ENCODE measurements around the gene LAMB4.

The LAMB4 gene

GRCh38 chr7:108090791-108091460, 39.2 kb downstream of the LAMB4 start:
- Mint-ChIP-seq H3K27me3 (peaks cover 13% of the 10 kb centered on the region), H3K9me3 (no peaks in the 10 kb centered on the region), H3K36me3 (no peaks in the 10 kb centered on the region), H3K4me1 (peaks cover 10% of the 10 kb centered on the region), H3K27ac (no peak overlapping the region), H3K4me3 (no peak overlapping the region)
- DNase-seq (ENCODE audit: low spot score in 2 of 2) (no peak), ATAC-seq (ENCODE audit: low read depth) (no peak)

DNA sequence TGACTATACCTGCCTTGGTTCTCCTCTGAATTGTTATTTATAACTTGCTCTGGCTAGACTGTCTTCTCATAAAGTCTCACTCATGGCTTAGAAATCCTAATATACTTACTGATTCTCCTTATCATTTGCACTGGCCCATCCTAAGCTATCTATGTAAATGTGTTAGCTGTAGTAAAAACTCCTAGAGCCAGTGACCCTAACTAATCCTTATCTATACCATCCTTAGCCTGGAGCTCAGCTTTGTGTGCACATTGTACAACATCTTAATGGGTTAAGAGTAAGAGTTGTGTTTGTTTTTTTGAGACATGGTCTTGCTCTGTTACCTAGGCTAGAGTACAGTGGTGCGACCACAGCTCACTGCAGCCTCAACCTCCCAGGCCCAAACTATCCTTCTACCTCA, 40.8 kb downstream of the LAMB4 start:
- ATAC-seq (ENCODE audit: low read depth), result no peak
- no peak for DNase-seq (ENCODE audit: low spot score in 2 of 2)
- H3K27ac Mint-ChIP-seq, result no peak overlapping the region
- H3K4me1 Mint-ChIP-seq, result no peaks in the 10 kb centered on the region
- no peak overlapping the region for H3K4me3 Mint-ChIP-seq
- no peaks in the 10 kb centered on the region for H3K9me3 Mint-ChIP-seq
- H3K36me3 Mint-ChIP-seq, result no peaks in the 10 kb centered on the region
- H3K27me3 Mint-ChIP-seq, result peaks cover 9% of the 10 kb centered on the region

DNA sequence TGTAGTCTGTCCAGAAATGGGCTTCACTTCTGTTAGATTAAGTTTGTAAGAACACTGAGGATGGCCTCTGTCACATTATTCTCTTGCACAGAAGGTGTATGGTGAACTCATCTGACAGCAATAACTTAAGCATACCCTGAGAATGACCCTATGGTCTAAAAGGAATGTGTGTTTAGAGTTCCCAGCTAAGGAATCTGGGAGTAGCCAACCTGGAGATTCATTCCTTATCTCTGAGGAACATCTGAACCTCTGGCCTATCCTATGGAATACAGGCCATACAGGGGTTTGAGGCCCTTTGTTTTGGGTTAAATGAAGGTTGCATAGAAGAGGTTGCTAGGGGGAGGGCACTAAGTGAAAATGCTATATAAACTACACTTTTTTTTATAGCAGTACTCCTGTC, 41.4 kb downstream of the LAMB4 start:
- no peak overlapping the region for H3K4me3 Mint-ChIP-seq
- no peaks in the 10 kb centered on the region for H3K4me1 Mint-ChIP-seq
- no peak overlapping the region for H3K27ac Mint-ChIP-seq

GRCh38 chr7:108087778-108088177, 42.4 kb downstream of the LAMB4 start:
- Mint-ChIP-seq H3K4me3 (no peak overlapping the region), H3K9me3 (no peaks in the 10 kb centered on the region), H3K4me1 (no peaks in the 10 kb centered on the region), H3K27me3 (peaks cover 7% of the 10 kb centered on the region), H3K36me3 (no peaks in the 10 kb centered on the region), H3K27ac (no peak overlapping the region)
- ATAC-seq (ENCODE audit: low read depth) (no peak), DNase-seq (ENCODE audit: low spot score in 2 of 2) (no peak)

More for the DNA sequence above, 41.4 kb downstream of the LAMB4 start:
- DNase-seq (ENCODE audit: low spot score in 2 of 2), result no peak
- Mint-ChIP-seq H3K27me3 (peaks cover 7% of the 10 kb centered on the region), H3K9me3 (no peaks in the 10 kb centered on the region), H3K36me3 (no peaks in the 10 kb centered on the region)
- ATAC-seq (ENCODE audit: low read depth), result no peak

GRCh38 chr7:108086962-108087361, 43.2 kb downstream of the LAMB4 start:
- H3K9me3 Mint-ChIP-seq, result no peaks in the 10 kb centered on the region
- no peaks in the 10 kb centered on the region for H3K4me1 Mint-ChIP-seq
- H3K27ac Mint-ChIP-seq, result no peak overlapping the region
- DNase-seq (ENCODE audit: low spot score in 2 of 2) (no peak), ATAC-seq (ENCODE audit: low read depth) (no peak)
- no peak overlapping the region for H3K4me3 Mint-ChIP-seq
- peaks cover 7% of the 10 kb centered on the region for H3K27me3 Mint-ChIP-seq
- H3K36me3 Mint-ChIP-seq, result no peaks in the 10 kb centered on the region

DNA sequence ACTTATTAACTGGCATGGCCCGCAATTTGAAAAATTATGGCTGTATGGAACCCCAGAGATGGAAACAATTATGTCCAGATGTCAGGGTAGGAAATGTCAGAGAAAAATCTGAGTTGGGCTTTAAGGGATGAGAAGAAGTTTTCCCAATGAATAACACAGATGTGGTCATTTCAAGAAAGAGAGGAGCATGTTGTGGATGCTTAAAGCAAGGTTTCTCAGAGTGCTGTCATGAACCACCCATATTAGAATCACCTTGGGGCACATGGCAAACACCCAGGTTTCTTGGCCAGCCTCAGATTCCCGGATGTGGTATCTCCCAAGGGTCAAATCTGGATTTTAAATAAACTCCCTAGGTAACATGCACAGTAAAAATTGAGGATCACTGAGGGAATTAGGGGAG, 43.6 kb downstream of the LAMB4 start:
- Mint-ChIP-seq H3K27ac (no peak overlapping the region), H3K27me3 (peaks cover 5% of the 10 kb centered on the region), H3K4me1 (no peaks in the 10 kb centered on the region), H3K9me3 (peaks cover 2% of the 10 kb centered on the region), H3K36me3 (no peaks in the 10 kb centered on the region), H3K4me3 (no peak overlapping the region)
- no peak for DNase-seq (ENCODE audit: low spot score in 2 of 2)
- no peak for ATAC-seq (ENCODE audit: low read depth)

GRCh38 chr7:108083980-108084379, 46.2 kb downstream of the LAMB4 start:
- no peak overlapping the region for H3K4me3 Mint-ChIP-seq
- no peaks in the 10 kb centered on the region for H3K27me3 Mint-ChIP-seq
- peaks cover 5% of the 10 kb centered on the region for H3K9me3 Mint-ChIP-seq
- H3K36me3 Mint-ChIP-seq, result no peaks in the 10 kb centered on the region
- H3K4me1 Mint-ChIP-seq, result no peaks in the 10 kb centered on the region
- ATAC-seq (ENCODE audit: low read depth) (no peak), DNase-seq (ENCODE audit: low spot score in 2 of 2) (no peak)
- H3K27ac Mint-ChIP-seq, result no peak overlapping the region

DNA sequence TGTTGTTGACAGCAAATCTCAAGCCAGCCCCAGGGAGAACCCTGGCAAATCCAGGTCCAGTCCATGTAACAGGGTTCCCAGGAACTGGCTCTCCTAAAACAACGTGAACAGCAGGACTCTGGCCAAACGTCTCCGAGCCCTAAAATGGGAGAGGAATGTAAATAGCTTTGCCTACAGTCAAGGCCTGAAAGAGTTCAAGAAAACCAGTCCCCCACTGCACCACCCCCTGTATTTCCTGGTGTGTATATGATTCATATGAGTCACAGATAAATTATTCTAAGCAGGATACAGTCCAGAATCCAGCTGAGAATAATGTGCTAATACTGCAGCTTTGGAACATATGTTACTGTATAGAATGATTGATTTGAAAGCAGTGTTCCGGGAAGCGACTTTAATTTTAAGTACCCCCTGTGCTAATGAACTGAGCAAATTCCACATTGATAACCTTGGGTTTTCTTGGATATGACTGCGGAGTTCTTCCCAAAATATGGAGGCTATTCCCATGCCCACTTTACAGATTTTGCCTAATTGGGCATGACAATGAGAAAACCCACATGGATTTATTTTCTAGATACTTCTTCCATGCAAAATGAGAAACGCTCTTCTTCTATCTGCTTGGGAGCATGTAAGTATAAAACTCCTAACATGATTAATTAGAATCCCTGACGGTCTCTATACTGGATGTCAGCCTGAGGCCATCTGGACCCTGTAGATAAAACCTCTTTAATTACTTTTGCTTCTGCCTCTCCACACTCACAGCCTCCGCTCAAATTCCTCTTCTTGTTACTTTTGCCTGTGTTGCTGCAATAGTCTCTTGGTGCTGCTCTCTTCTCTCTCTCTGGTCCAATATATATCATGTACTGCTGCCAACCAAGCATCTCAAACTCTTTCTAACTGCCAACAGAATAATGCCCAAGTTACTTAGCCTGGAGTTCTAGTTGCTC, 50.2 kb downstream of the LAMB4 start:
- peaks cover 5% of the 10 kb centered on the region for H3K9me3 Mint-ChIP-seq
- no peak overlapping the region for H3K27ac Mint-ChIP-seq
- ATAC-seq (ENCODE audit: low read depth), result no peak
- no peaks in the 10 kb centered on the region for H3K4me1 Mint-ChIP-seq
- no peak for DNase-seq (ENCODE audit: low spot score in 2 of 2)
- no peak overlapping the region for H3K4me3 Mint-ChIP-seq
- no peaks in the 10 kb centered on the region for H3K27me3 Mint-ChIP-seq
- H3K36me3 Mint-ChIP-seq, result no peaks in the 10 kb centered on the region

DNA sequence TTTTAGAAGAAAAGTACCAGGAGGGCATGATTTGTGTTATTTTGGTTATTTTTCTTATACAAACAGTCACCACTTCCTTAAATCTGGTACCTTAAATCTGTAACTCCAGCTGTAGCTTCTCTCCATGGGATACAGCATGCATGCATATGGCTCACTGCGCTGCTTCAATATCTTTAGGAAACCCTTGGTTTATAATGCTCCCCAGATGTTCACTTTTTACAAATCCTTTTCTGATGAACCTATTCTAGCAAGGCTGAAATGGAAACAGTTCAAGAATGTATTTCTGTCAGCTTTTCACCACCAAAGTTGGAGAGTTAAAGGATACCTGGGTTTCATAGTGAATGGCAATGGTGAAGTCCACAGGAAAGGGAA, 50.9 kb downstream of the LAMB4 start:
- no peak for DNase-seq (ENCODE audit: low spot score in 2 of 2)
- no peaks in the 10 kb centered on the region for H3K27me3 Mint-ChIP-seq
- no peak overlapping the region for H3K27ac Mint-ChIP-seq
- no peaks in the 10 kb centered on the region for H3K36me3 Mint-ChIP-seq
- H3K4me1 Mint-ChIP-seq, result no peaks in the 10 kb centered on the region
- no peak for ATAC-seq (ENCODE audit: low read depth)
- no peak overlapping the region for H3K4me3 Mint-ChIP-seq
- peaks cover 5% of the 10 kb centered on the region for H3K9me3 Mint-ChIP-seq

GRCh38 chr7:108078691-108079090, 51.5 kb downstream of the LAMB4 start:
- no peak for ATAC-seq (ENCODE audit: low read depth)
- no peak overlapping the region for H3K4me3 Mint-ChIP-seq
- no peak for DNase-seq (ENCODE audit: low spot score in 2 of 2)
- H3K27ac Mint-ChIP-seq, result no peak overlapping the region
- H3K4me1 Mint-ChIP-seq, result no peaks in the 10 kb centered on the region
- H3K27me3 Mint-ChIP-seq, result peaks cover 2% of the 10 kb centered on the region
- no peaks in the 10 kb centered on the region for H3K36me3 Mint-ChIP-seq
- peaks cover 5% of the 10 kb centered on the region for H3K9me3 Mint-ChIP-seq

- Mint-ChIP-seq H3K4me1 (no peaks in the 10 kb centered on the region), H3K4me3 (no peak overlapping the region), H3K9me3 (peaks cover 5% of the 10 kb centered on the region), H3K36me3 (no peaks in the 10 kb centered on the region), H3K27ac (no peak overlapping the region), H3K27me3 (peaks cover 2% of the 10 kb centered on the region)
- no peak for ATAC-seq (ENCODE audit: low read depth)
- no peak for DNase-seq (ENCODE audit: low spot score in 2 of 2)
Observed at GRCh38 chr7:108078211-108078673, 51.9 kb downstream of the LAMB4 start.

DNA sequence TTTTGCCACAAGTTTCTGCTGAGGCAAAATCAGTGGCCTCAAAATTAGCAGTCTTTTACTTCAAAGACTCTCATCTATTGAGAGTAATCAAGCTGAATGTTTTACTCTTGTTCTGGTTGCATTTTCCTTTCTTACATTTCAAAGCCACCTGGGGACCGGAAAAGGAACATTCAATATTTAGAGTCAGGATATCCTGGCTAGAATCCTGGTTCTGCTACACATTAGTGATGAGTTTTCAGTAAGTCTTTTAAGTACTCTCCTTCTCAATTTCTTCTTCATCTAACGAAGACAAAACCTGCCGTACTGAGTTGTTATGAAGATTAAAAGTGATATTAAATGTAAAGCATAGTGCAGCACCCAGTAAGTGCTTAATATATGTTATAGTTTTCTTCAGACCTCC, 52.5 kb downstream of the LAMB4 start:
- Mint-ChIP-seq H3K27ac (no peak overlapping the region), H3K9me3 (peaks cover 5% of the 10 kb centered on the region), H3K4me3 (no peak overlapping the region), H3K36me3 (no peaks in the 10 kb centered on the region), H3K4me1 (no peaks in the 10 kb centered on the region), H3K27me3 (peaks cover 2% of the 10 kb centered on the region)
- DNase-seq (ENCODE audit: low spot score in 2 of 2), result no peak
- ATAC-seq (ENCODE audit: low read depth), result no peak

- ATAC-seq (ENCODE audit: low read depth), result no peak
- H3K9me3 Mint-ChIP-seq, result no peaks in the 10 kb centered on the region
- peaks cover 2% of the 10 kb centered on the region for H3K27me3 Mint-ChIP-seq
- no peaks in the 10 kb centered on the region for H3K4me1 Mint-ChIP-seq
- H3K27ac Mint-ChIP-seq, result no peak overlapping the region
- H3K4me3 Mint-ChIP-seq, result no peak overlapping the region
- no peak for DNase-seq (ENCODE audit: low spot score in 2 of 2)
- no peaks in the 10 kb centered on the region for H3K36me3 Mint-ChIP-seq
Observed at GRCh38 chr7:108076156-108076555, 54.0 kb downstream of the LAMB4 start.

GRCh38 chr7:108073305-108074070, 56.7 kb downstream of the LAMB4 start:
- Mint-ChIP-seq H3K27ac (no peak overlapping the region), H3K27me3 (peaks cover 2% of the 10 kb centered on the region), H3K4me3 (no peak overlapping the region), H3K9me3 (no peaks in the 10 kb centered on the region), H3K36me3 (no peaks in the 10 kb centered on the region), H3K4me1 (no peaks in the 10 kb centered on the region)
- no peak for DNase-seq (ENCODE audit: low spot score in 2 of 2)
- ATAC-seq (ENCODE audit: low read depth), result no peak
